Measurements from ENCODE around the gene ENPEP.
"Not testable (repeated sequence)": the region's sequence is repeated elsewhere in the genome, so short reads cannot be mapped to it uniquely, and the experiment has no call there.

The ENPEP gene

DNA sequence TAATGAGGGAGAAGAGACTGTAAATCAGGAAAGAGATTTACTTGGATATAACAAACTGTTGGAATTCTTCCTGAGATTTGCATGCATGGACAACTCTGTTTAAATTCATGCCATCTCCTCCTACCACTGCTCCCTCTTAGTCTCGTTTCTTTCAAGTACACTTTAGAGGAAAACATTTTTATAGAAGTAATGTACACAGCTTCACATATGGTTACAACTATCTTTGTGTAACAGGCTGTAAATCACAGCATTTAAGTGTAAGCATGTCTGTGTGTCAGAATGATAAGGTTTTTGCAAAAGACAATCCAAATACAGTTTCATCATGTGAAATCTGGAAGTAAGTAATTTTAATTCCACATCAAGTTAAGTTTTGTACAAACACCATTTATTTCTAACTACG lies 21.5 kb upstream of the ENPEP start:
- TF ChIP-seq ZFX (IDR thresholded peaks at IDR 0.05): no peak
- TF ChIP-seq, protein P1, sequence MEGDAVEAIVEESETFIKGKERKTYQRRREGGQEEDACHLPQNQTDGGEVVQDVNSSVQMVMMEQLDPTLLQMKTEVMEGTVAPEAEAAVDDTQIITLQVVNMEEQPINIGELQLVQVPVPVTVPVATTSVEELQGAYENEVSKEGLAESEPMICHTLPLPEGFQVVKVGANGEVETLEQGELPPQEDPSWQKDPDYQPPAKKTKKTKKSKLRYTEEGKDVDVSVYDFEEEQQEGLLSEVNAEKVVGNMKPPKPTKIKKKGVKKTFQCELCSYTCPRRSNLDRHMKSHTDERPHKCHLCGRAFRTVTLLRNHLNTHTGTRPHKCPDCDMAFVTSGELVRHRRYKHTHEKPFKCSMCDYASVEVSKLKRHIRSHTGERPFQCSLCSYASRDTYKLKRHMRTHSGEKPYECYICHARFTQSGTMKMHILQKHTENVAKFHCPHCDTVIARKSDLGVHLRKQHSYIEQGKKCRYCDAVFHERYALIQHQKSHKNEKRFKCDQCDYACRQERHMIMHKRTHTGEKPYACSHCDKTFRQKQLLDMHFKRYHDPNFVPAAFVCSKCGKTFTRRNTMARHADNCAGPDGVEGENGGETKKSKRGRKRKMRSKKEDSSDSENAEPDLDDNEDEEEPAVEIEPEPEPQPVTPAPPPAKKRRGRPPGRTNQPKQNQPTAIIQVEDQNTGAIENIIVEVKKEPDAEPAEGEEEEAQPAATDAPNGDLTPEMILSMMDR (conservative IDR thresholded peaks at IDR 0.05): no peak
- H3K27ac ChIP-seq: no peak overlapping the region

DNA sequence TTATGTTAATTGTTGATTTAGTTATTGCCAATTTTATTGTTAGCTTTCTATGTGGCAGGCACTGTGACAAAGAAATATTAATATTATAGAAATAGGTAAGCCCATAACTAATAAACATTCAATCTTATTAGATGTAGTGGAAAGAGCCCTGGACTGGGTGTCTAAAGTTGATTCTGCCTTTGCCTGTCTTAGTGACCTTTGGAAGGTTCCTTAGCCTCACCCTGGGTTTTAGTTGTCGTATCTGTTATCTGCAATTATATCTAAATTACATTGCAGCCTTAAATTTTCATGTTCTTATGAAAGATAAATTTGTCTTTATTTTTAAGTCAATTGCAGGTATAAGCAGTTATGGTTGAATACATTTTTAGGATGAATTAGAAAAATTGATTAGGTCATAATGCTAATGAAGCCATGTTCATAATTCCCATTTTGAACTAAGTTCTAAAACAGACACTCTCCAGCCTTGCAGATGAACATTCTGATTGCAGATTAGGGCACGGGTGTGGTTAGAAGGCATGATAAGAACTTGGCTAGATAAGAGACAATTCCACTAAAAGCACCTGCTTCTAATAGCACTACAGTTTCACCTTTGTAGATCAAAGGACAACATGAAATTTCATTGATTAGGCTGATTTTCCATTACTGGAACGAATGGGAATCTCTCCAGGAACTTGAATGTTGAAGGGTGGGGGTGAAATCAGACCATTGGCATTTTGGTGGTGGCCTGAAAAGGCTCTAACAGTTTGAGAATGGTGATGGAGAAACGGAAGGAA lies 17.3 kb upstream of the ENPEP start:
- TF ChIP-seq, protein P1 (conservative IDR thresholded peaks at IDR 0.05): no peak
- no peak for TF ChIP-seq ZFX (IDR thresholded peaks at IDR 0.05)
- H3K27ac ChIP-seq: no peak overlapping the region

DNA sequence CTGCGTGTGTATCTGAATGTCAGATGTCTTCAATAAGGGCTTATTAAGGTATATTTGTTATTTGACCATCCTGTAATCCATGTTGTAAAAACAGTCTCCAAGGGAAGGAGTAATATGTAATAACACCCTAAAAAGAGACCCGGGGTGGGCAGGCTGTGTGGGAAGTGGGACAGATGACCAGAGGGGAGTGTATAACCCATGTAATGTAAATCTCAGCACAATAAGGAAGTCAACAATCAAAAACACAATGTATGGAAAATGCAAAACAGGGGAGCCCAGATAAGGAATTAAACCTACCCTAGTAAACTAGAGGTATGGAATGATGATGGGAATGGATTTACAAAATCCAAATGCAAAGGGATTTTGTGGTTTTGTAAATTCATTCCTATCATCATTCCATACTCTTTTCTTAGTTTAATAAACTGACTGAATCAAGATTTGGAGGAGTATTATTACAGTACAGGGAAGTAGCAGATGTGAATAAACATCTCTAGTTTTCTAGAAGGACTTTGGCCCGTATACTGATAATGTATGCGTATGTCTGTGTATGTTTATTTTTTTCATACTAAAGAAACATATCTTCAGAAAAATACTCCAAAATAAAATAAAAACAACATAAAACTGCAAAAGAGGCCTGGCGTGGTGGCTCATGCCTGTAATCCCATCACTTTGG lies 15.7 kb upstream of the ENPEP start:
- TF ChIP-seq, protein P1 (conservative IDR thresholded peaks at IDR 0.05): no peak
- TF ChIP-seq ZFX (IDR thresholded peaks at IDR 0.05): no peak
- no peak overlapping the region for H3K27ac ChIP-seq

DNA sequence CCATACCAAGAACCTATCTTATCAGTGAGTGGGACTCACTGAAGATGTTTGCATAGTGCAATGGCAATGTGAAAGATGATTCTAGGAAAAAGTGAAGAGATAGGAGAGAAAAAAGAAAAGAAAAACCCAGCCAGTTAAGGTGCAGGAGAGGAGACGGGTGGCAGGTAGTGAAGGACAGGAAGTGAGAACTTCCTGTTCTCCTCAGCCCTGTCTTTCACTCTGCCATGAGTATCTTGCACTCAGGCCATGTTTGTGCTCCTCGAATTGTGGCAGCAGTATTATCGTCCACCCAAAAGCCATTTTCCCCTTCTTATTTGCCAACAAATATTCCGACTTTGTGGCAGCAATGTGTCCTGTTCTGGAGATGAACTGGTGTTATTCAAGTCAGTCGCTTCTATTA lies 8.6 kb upstream of the ENPEP start:
- H3K27ac ChIP-seq: no peak overlapping the region
- TF ChIP-seq, protein P1 (conservative IDR thresholded peaks at IDR 0.05): no peak
- no peak for TF ChIP-seq ZFX (IDR thresholded peaks at IDR 0.05)

DNA sequence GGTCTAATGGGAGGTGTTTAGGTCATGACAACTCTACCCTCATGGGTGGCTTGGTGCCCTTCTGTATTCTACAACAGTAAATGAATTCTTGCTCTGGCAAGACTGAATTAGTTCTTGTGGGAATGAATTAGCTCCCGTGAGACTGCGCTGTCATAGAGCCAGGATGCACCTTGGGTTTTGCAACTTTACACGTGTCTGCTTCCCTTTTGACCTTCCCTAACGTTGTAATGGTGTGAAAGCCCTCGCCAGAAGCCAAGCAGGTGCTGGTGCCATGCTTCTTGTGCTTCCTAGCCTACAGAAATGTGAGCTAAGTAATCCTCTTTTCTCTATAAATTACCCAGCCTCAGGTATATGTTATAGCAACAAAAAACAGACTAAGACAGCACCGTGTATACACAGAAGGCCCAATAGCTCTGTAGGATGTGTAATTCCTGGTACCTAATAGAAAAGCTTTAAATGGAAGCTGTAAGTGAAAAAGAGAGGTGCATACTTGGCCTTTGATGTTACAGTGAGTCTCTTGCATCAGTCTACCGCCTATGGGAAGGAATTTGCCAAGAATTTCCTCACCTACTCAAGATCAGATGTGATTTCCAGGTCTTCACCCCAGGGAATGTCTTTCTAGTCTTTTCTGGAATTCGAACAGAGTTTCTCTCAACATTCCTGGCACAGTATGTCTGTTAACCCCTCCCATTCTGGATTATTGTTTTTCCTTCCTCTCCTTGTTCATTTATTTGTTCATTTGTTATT lies 3.2 kb upstream of the ENPEP start:
- TF ChIP-seq, protein P1 (conservative IDR thresholded peaks at IDR 0.05): no peak
- no peak for TF ChIP-seq ZFX (IDR thresholded peaks at IDR 0.05)
- no peak overlapping the region for H3K27ac ChIP-seq

DNA sequence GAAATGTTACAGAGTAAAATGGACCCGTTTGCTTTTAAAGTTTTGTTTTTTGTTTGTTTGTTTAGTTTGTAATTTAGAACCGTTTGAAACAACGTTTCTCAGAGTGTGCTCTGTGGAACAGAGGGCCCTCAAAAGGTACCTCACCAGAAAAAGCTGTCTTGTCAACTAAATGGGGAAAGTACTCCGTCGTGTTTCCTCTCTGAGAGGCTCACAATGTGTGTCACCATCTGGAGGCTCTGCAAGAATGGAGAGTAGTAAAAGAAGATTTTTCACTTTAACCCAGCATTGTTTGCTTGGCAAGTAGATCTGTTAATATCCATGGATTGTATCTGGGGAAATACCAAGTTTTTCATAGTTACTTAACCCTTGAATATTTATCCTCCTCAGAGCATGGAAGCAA lies 1.5 kb upstream of the ENPEP start:
- TF ChIP-seq ZFX (IDR thresholded peaks at IDR 0.05): no peak
- H3K27ac ChIP-seq: no peak overlapping the region

DNA sequence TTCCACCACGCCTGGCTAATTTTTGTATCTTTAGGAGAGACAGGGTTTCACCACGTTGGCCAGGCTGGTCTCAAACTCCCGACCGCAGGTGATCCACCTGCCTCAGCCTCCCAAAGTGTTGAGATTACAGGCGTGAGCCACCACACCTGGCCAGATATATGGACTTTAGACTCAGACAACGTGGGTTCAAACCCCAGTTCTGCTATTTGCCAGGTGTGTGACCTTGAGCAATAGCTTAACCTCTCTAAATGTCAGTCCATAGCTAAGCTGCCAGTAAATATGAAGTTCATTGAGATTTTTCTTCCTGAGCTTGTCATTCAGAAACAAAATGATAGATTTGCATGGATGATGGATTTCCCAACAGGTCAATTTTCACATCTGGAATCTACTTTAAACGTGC lies 875 bp upstream of the ENPEP start:
- H3K27ac ChIP-seq: not testable (repeated sequence)

DNA sequence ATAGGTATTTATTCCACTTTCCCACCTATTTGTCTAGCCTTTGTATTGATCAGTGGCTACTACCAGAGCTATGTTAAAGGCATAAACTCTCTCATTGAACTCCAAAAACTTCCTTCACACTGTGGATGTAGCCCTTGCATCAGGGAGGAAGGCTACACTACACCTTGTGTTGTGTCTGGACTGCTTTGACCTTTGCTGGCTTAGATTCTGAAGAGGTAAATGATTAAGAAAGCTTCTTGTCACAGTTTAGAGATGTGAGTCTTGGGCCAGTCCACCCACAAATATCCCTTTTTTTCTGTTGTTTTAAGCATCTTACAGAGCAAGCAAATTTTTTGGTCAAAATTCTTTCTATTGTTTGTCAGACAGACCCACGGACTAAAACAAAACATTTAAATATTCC lies 1.9 kb downstream of the ENPEP start:
- no peak for TF ChIP-seq ZFX (IDR thresholded peaks at IDR 0.05)
- no peak overlapping the region for H3K27ac ChIP-seq

All from C4-2B (cell line).